ENCODE measurements around the gene ANKRD16. TPM values are rescaled to one million over a fixed set of nuclear protein-coding genes. Genes with fewer than 3 reads are reported as not detected.
"Not testable (repeated sequence)": the region's sequence is repeated elsewhere in the genome, so short reads cannot be mapped to it uniquely, and the experiment has no call there.

ANKRD16 gene
- total and polyA plus RNA-seq, 2 experiments from 2014 or later = 6.4 to 16.1 TPM

- H3K27me3 ChIP-seq (ENCODE audit: insufficient read depth) = no peaks in the 10 kb centered on the region
- H3K27ac ChIP-seq (ENCODE audit: low read depth) = no peak overlapping the region
- Mint-ChIP-seq H3K4me3 (no peak overlapping the region), H3K27ac (no peak overlapping the region), H3K27me3 (ENCODE audit: insufficient read depth, low read depth, poor library complexity) (peaks cover 2% of the 10 kb centered on the region), H3K9me3 (no peaks in the 10 kb centered on the region), H3K4me1 (no peaks in the 10 kb centered on the region), H3K36me3 (ENCODE audit: low read depth) (no peaks in the 10 kb centered on the region)
- no peaks in the 10 kb centered on the region for H3K79me2 ChIP-seq (replicated peaks; ENCODE audit: insufficient read depth)
- H4K20me1 ChIP-seq (replicated peaks; ENCODE audit: insufficient read depth) = no peaks in the 10 kb centered on the region
- H3K9me2 ChIP-seq (ENCODE audit: insufficient read depth) = no peaks in the 10 kb centered on the region
- no peak for ATAC-seq
- no peak overlapping the region for H3K4me3 ChIP-seq
- H3K4me2 ChIP-seq = no peak overlapping the region
- H3F3A ChIP-seq (replicated peaks; ENCODE audit: low read depth) = no peaks in the 10 kb centered on the region
- no peaks in the 10 kb centered on the region for H3K4me1 ChIP-seq (ENCODE audit: insufficient read depth)
- H3K36me3 ChIP-seq (ENCODE audit: insufficient read depth) = no peaks in the 10 kb centered on the region
- DNase-seq (ENCODE audit: low spot score) = no peak
- TF ChIP-seq, protein P1, sequence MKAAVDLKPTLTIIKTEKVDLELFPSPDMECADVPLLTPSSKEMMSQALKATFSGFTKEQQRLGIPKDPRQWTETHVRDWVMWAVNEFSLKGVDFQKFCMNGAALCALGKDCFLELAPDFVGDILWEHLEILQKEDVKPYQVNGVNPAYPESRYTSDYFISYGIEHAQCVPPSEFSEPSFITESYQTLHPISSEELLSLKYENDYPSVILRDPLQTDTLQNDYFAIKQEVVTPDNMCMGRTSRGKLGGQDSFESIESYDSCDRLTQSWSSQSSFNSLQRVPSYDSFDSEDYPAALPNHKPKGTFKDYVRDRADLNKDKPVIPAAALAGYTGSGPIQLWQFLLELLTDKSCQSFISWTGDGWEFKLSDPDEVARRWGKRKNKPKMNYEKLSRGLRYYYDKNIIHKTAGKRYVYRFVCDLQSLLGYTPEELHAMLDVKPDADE (IDR thresholded peaks at IDR 0.05) = no peak
- H2AFZ ChIP-seq = no peak overlapping the region
Measured at GRCh38 chr10:5827841-5828240, 61.9 kb downstream of the ANKRD16 start.

GRCh38 chr10:5826511-5826910 lies 63.2 kb downstream of the ANKRD16 start:
- ATAC-seq; H3K27me3 ChIP-seq (ENCODE audit: insufficient read depth); H4K20me1 ChIP-seq (replicated peaks; ENCODE audit: insufficient read depth); H3K27ac ChIP-seq (ENCODE audit: low read depth); H3K9me2 ChIP-seq (ENCODE audit: insufficient read depth); H3K36me3 ChIP-seq (ENCODE audit: insufficient read depth); H3K9me3 Mint-ChIP-seq; H3K4me1 ChIP-seq (ENCODE audit: insufficient read depth); H3K4me3 Mint-ChIP-seq; H3K27ac Mint-ChIP-seq; H3K4me3 ChIP-seq; H3K4me2 ChIP-seq; H3F3A ChIP-seq (replicated peaks; ENCODE audit: low read depth); DNase-seq (ENCODE audit: low spot score); H2AFZ ChIP-seq; H3K27me3 Mint-ChIP-seq (ENCODE audit: insufficient read depth, low read depth, poor library complexity); H3K36me3 Mint-ChIP-seq (ENCODE audit: low read depth); H3K4me1 Mint-ChIP-seq; H3K79me2 ChIP-seq (replicated peaks; ENCODE audit: insufficient read depth): not testable (repeated sequence)

- H3K27ac Mint-ChIP-seq = no peak overlapping the region
- DNase-seq (ENCODE audit: low spot score) (no peak), ATAC-seq (no peak)
- TF ChIP-seq CREB1 (CRISPR knock-in tag; IDR thresholded peaks at IDR 0.05; ENCODE audit: low read depth) (no peak), STAT1 (IDR thresholded peaks at IDR 0.05; ENCODE audit: unreplicated experiment) (no peak), EZH2 (IDR thresholded peaks at IDR 0.05; ENCODE audit: low read depth, unreplicated experiment) (no peak), ZNF462 (CRISPR knock-in tag; IDR thresholded peaks at IDR 0.05) (no peak), EZH2phosphoT487 (IDR thresholded peaks at IDR 0.05; ENCODE audit: unreplicated experiment) (no peak), ZNF331 (CRISPR knock-in tag; IDR thresholded peaks at IDR 0.05; ENCODE audit: low read depth) (no peak), POLR2AphosphoS5 (IDR thresholded peaks at IDR 0.05; ENCODE audit: low read depth) (no peak)
- Histone ChIP-seq H3K4me3 (no peak overlapping the region), H3K79me2 (replicated peaks; ENCODE audit: insufficient read depth) (peaks cover 9% of the 10 kb centered on the region; the same call in 1 of the 2 replicates), H4K20me1 (replicated peaks; ENCODE audit: insufficient read depth) (no peaks in the 10 kb centered on the region), H3K4me1 (ENCODE audit: insufficient read depth) (peaks cover 11% of the 10 kb centered on the region), H3K27ac (ENCODE audit: low read depth) (no peak overlapping the region), H3K27me3 (ENCODE audit: insufficient read depth) (no peaks in the 10 kb centered on the region), H3K9me2 (ENCODE audit: insufficient read depth) (no peaks in the 10 kb centered on the region; the same call in 1 of the 2 replicates), H3F3A (replicated peaks; ENCODE audit: low read depth) (no peaks in the 10 kb centered on the region), H2AFZ (no peak overlapping the region), H3K36me3 (ENCODE audit: insufficient read depth) (no peaks in the 10 kb centered on the region), H3K4me2 (no peak overlapping the region)
- H3K36me3 Mint-ChIP-seq (ENCODE audit: low read depth) = peaks cover 8% of the 10 kb centered on the region
- no peak overlapping the region for H3K4me3 Mint-ChIP-seq
- H3K9me3 Mint-ChIP-seq = no peaks in the 10 kb centered on the region
- H3K27me3 Mint-ChIP-seq (ENCODE audit: insufficient read depth, low read depth, poor library complexity) = peaks cover 14% of the 10 kb centered on the region
- H3K4me1 Mint-ChIP-seq = peaks cover 12% of the 10 kb centered on the region
Measured at GRCh38 chr10:5818894-5819293, 70.8 kb downstream of the ANKRD16 start.

All from GM23338 (cell line).